DOHH2 (cell line): ENCODE data around the gene RASGRP4.
"Not testable (repeated sequence)": the region's sequence is repeated elsewhere in the genome, so short reads cannot be mapped to it uniquely, and the experiment has no call there.

ENCODE experiments used
- H3F3A ChIP-seq: fragments of 200-600 bp; sonication (generic), shearing (Covaris generic); 2 replicates; pipeline ENCODE4 v1.6.0; 2016; ENCODE audit warnings: antibody characterized with exemption, mild to moderate bottlenecking; ENCODE audit not compliant: control insufficient read depth, insufficient read depth
- H3K27ac ChIP-seq: fragments of 200-600 bp; sonication (generic); 2 replicates; pipeline ENCODE4 v1.5.1; 2014; ENCODE audit warnings: low read depth, mild to moderate bottlenecking, low read length, moderate library complexity
- H3K27me3 ChIP-seq: fragments of 200-600 bp; sonication (generic); 2 replicates; pipeline ENCODE4 v1.6.1; 2014; ENCODE audit warnings: mild to moderate bottlenecking, low read length, mixed read lengths; ENCODE audit not compliant: control insufficient read depth
- H3K36me3 ChIP-seq: fragments of 200-600 bp; sonication (generic); 2 replicates; pipeline ENCODE4 v1.6.1; 2014; ENCODE audit warnings: mild to moderate bottlenecking, low read length, moderate library complexity, mixed read lengths; ENCODE audit not compliant: control insufficient read depth
- H3K4me1 ChIP-seq: fragments of 200-600 bp; sonication (generic); 2 replicates; pipeline ENCODE4 v1.6.1; 2014; ENCODE audit warnings: mild to moderate bottlenecking, low read length, mixed read lengths; ENCODE audit not compliant: control insufficient read depth
- H3K4me2 ChIP-seq: fragments of 200-600 bp; sonication (generic); 2 replicates; pipeline ENCODE4 v1.6.0; 2014; ENCODE audit warnings: mild to moderate bottlenecking, low read length, moderate library complexity
- H3K4me3 ChIP-seq: fragments of 200-600 bp; sonication (generic); 2 replicates; pipeline ENCODE4 v1.5.1; 2014; ENCODE audit warnings: mild to moderate bottlenecking, low read length, mixed read lengths
- H3K79me2 ChIP-seq: fragments of 200-600 bp; sonication (generic); 2 replicates; pipeline ENCODE4 v1.6.1; 2014; ENCODE audit warnings: mild to moderate bottlenecking, low read length, mixed read lengths; ENCODE audit not compliant: control insufficient read depth
- H3K9me2 ChIP-seq: fragments of 200-600 bp; sonication (generic); replicated peaks from 2 replicates; pipeline ENCODE4 v1.6.1; 2014; ENCODE audit warnings: mild to moderate bottlenecking, low read length, mixed read lengths; ENCODE audit not compliant: control insufficient read depth
- H3K9me3 ChIP-seq: fragments of 200-600 bp; sonication (generic); 2 replicates; pipeline ENCODE4 v1.6.1; 2014; ENCODE audit warnings: antibody characterized with exemption, low read length, mixed read lengths; ENCODE audit not compliant: control insufficient read depth, insufficient read depth
- H4K20me1 ChIP-seq: fragments of 200-600 bp; sonication (generic); 2 replicates; pipeline ENCODE4 v1.6.0; 2014; ENCODE audit warnings: low read depth, mild to moderate bottlenecking, antibody characterized with exemption, low read length, moderate library complexity; ENCODE audit not compliant: control insufficient read depth, insufficient read depth
- CTCF ChIP-seq: fragments of 200-600 bp; sonication (generic); IDR thresholded peaks from one replicate; pipeline ENCODE4 v1.5.1; 2014; ENCODE audit warnings: antibody characterized with exemption, mild to moderate bottlenecking, low read depth, low read length; ENCODE audit not compliant: poor library complexity, severe bottlenecking
- EZH2phosphoT487 ChIP-seq: fragments of 200-600 bp; sonication (generic); IDR thresholded peaks from 2 replicates; pipeline ENCODE4 v1.6.1; 2017; ENCODE audit warnings: borderline replicate concordance, mild to moderate bottlenecking, antibody characterized with exemption, low read length, moderate library complexity, mixed read lengths

Gene RASGRP4

GRCh38 chr19:38425810-38426466 lies at the start of gene RASGRP4:
Gene RASGRP4 (minus strand): TSS chr19:38426219. CDS start chr19:38426091, 128 bp downstream.
- Histone ChIP-seq H3K9me3 (no peaks in the 10 kb centered on the region), H3K27me3 (peaks cover 9% of the 10 kb centered on the region; the same call in 1 of the 2 replicates), H3K79me2 (no peaks in the 10 kb centered on the region), H3K36me3 (no peaks in the 10 kb centered on the region), H3K9me2 (no peaks in the 10 kb centered on the region), H3K4me1 (peaks cover 14% of the 10 kb centered on the region), H3K4me2 (peak within 1 kb of the TSS; percentile 52), H4K20me1 (no peaks in the 10 kb centered on the region), H3F3A (no peaks in the 10 kb centered on the region; the same call in 1 of the 2 replicates), H3K4me3 (peak within 1 kb of the TSS; percentile 13), H3K27ac (no peak within 1 kb of the TSS)
- TF ChIP-seq CTCF (no peak), EZH2phosphoT487 (no peak)

GRCh38 chr19:38475176-38475575 lies 49.2 kb upstream of the RASGRP4 start:
- Histone ChIP-seq H3K4me2 (no peak overlapping the region), H3K9me2 (no peaks in the 10 kb centered on the region), H3K4me1 (no peaks in the 10 kb centered on the region), H3K4me3 (no peak overlapping the region), H3K36me3 (no peaks in the 10 kb centered on the region), H3K79me2 (no peaks in the 10 kb centered on the region), H3F3A (no peaks in the 10 kb centered on the region), H4K20me1 (0 out of 2 replicates have a peak, but pooled peaks cover 3% of the 10 kb centered on the region), H3K27ac (no peak overlapping the region), H3K9me3 (no peaks in the 10 kb centered on the region), H3K27me3 (0 out of 2 replicates have a peak, but pooled peaks cover 3% of the 10 kb centered on the region)
- TF ChIP-seq EZH2phosphoT487 (no peak), CTCF (no peak)

GRCh38 chr19:38473201-38473600 lies 47.2 kb upstream of the RASGRP4 start:
- H3K4me1 ChIP-seq: no peaks in the 10 kb centered on the region
- no peak overlapping the region for H3K4me2 ChIP-seq
- H3K79me2 ChIP-seq: no peaks in the 10 kb centered on the region
- H3K27me3 ChIP-seq: 0 out of 2 replicates have a peak, but pooled peaks cover 3% of the 10 kb centered on the region
- H4K20me1 ChIP-seq: 0 out of 2 replicates have a peak, but pooled peaks cover under 1% of the 10 kb centered on the region
- H3K9me3 ChIP-seq: no peaks in the 10 kb centered on the region
- H3F3A ChIP-seq: no peaks in the 10 kb centered on the region
- no peak overlapping the region for H3K4me3 ChIP-seq
- H3K36me3 ChIP-seq: no peaks in the 10 kb centered on the region
- no peak for TF ChIP-seq EZH2phosphoT487
- no peak for TF ChIP-seq CTCF
- H3K9me2 ChIP-seq: no peaks in the 10 kb centered on the region
- H3K27ac ChIP-seq: no peak overlapping the region

- not testable (repeated sequence) for H3K4me1 ChIP-seq, H4K20me1 ChIP-seq, H3K36me3 ChIP-seq, H3K4me2 ChIP-seq, H3F3A ChIP-seq, H3K9me2 ChIP-seq, H3K4me3 ChIP-seq, H3K9me3 ChIP-seq, H3K79me2 ChIP-seq, H3K27me3 ChIP-seq, H3K27ac ChIP-seq
Measured at GRCh38 chr19:38472725-38473124, 46.7 kb upstream of the RASGRP4 start.
